Trophoblast cell (in vitro differentiated cells and primary cell): ENCODE results near the gene SZRD1.
A peak's percentile ranks its signal among the peaks of the same experiment; 100 is the strongest.

Experiments
- DNase-seq, 2 donors: peaks; one replicate each; pipeline ENCODE4 v3.0.0-alpha.2; 2016
- H2AFZ ChIP-seq: 2 replicates; pipeline ENCODE4 v1.6.1; 2013; ENCODE audit warnings: low read length, moderate library complexity, mild to moderate bottlenecking; ENCODE audit not compliant: insufficient read depth, poor library complexity
- H2AK5ac ChIP-seq: 2 replicates; pipeline ENCODE4 v1.6.1; 2013; ENCODE audit warnings: mild to moderate bottlenecking, low read length
- H2BK120ac ChIP-seq: 2 replicates; pipeline ENCODE4 v1.6.1; 2013; ENCODE audit warnings: low read length, mild to moderate bottlenecking, moderate library complexity; ENCODE audit not compliant: insufficient read depth, poor library complexity
- H2BK12ac ChIP-seq: 2 replicates; pipeline ENCODE4 v1.6.1; 2013; ENCODE audit warnings: mild to moderate bottlenecking, low read length, moderate library complexity
- H2BK5ac ChIP-seq: 2 replicates; pipeline ENCODE4 v1.6.1; 2013; ENCODE audit warnings: low read length, low read depth, moderate library complexity, mild to moderate bottlenecking; ENCODE audit not compliant: poor library complexity
- H3K14ac ChIP-seq: 2 replicates; pipeline ENCODE4 v1.6.1; 2013; ENCODE audit warnings: mild to moderate bottlenecking, low read length
- H3K18ac ChIP-seq: 2 replicates; pipeline ENCODE4 v1.6.1; 2013; ENCODE audit warnings: mild to moderate bottlenecking, low read length
- H3K23ac ChIP-seq: 2 replicates; pipeline ENCODE4 v1.6.1; 2013; ENCODE audit warnings: low read length
- H3K27ac ChIP-seq: 2 replicates; pipeline ENCODE4 v1.5.1; 2013; ENCODE audit warnings: low read depth, mild to moderate bottlenecking, inconsistent platforms, low read length, moderate library complexity
- H3K27me3 ChIP-seq: 2 replicates; pipeline ENCODE4 v1.6.1; 2013; ENCODE audit warnings: inconsistent platforms, mild to moderate bottlenecking, low read length, moderate library complexity; ENCODE audit not compliant: insufficient read depth
- H3K36me3 ChIP-seq, 2 experiments: 1 replicate in 1 of 2; 2 replicates in 1 of 2; pipeline ENCODE4 v1.6.1; 2013; ENCODE audit warnings: low read length in 2 of 2, mild to moderate bottlenecking in 2 of 2, moderate library complexity in 1 of 2; ENCODE audit not compliant: insufficient read depth in 2 of 2, control insufficient read depth in 1 of 2
- H3K4ac ChIP-seq: 2 replicates; pipeline ENCODE4 v1.6.1; 2013; ENCODE audit warnings: low read depth, mild to moderate bottlenecking, low read length, moderate library complexity
- H3K4me1 ChIP-seq, 2 experiments: 1 replicate in 1 of 2; 2 replicates in 1 of 2; pipeline ENCODE4 v1.6.1; 2013; ENCODE audit warnings: low read length in 2 of 2, mild to moderate bottlenecking in 2 of 2, moderate library complexity in 1 of 2; ENCODE audit not compliant: insufficient read depth in 2 of 2, control insufficient read depth in 1 of 2
- H3K4me2 ChIP-seq: 2 replicates; pipeline ENCODE4 v1.6.1; 2013; ENCODE audit warnings: inconsistent platforms, mild to moderate bottlenecking, low read length, moderate library complexity
- H3K4me3 ChIP-seq: 2 replicates; pipeline ENCODE4 v1.5.1; 2013; ENCODE audit warnings: mild to moderate bottlenecking, low read depth, low read length, inconsistent platforms
- H3K79me1 ChIP-seq: one replicate; pipeline ENCODE4 v1.6.1; 2013; ENCODE audit warnings: low read length
- H3K79me2 ChIP-seq: 2 replicates; pipeline ENCODE4 v1.6.1; 2013; ENCODE audit warnings: low read length, mild to moderate bottlenecking; ENCODE audit not compliant: control insufficient read depth, insufficient read depth, poor library complexity
- H3K9ac ChIP-seq: 2 replicates; pipeline ENCODE4 v1.6.1; 2013; ENCODE audit warnings: mild to moderate bottlenecking, low read length
- H3K9me3 ChIP-seq: 2 replicates; pipeline ENCODE4 v1.6.1; 2013; ENCODE audit warnings: low read depth, mild to moderate bottlenecking, control low read depth, inconsistent platforms, low read length; ENCODE audit not compliant: insufficient read depth
- H4K12ac ChIP-seq: 2 replicates; pipeline ENCODE4 v1.6.1; 2013; ENCODE audit warnings: low read depth, mild to moderate bottlenecking, low read length, moderate library complexity
- H4K8ac ChIP-seq: 2 replicates; pipeline ENCODE4 v1.6.1; 2013; ENCODE audit warnings: low read depth, mild to moderate bottlenecking, low read length, moderate library complexity
- H4K91ac ChIP-seq: one replicate; pipeline ENCODE4 v1.6.1; 2013; ENCODE audit warnings: low read depth, mild to moderate bottlenecking, low read length, moderate library complexity
- WGBS: extraction: QIAGEN DNeasy Blood & Tissue Kit; methylation state at CpG from one replicate; pipeline ENCODE4 v1.1.7; 2013; ENCODE audit warnings: missing lambda C conversion rate; ENCODE audit not compliant: insufficient read length, insufficient coverage; ENCODE audit errors: extremely low coverage; 5-methylcytosine and 5-hydroxymethylcytosine counted together

Gene SZRD1

GRCh38 chr1:16383888-16384287, 16.8 kb downstream of the SZRD1 start:
- H2BK120ac ChIP-seq: no peak overlapping the region
- H3K9me3 ChIP-seq: peaks cover 2% of the 10 kb centered on the region
- H2AFZ ChIP-seq: no peak overlapping the region
- H3K4me3 ChIP-seq: no peak overlapping the region
- H3K36me3 ChIP-seq: peaks cover 0 to 5% of the 10 kb centered on the region in 2 experiments
- no peaks in the 10 kb centered on the region for H3K27me3 ChIP-seq
- WGBS: no CpG with 5 or more reads among the region's 5 CpGs
- H3K79me1 ChIP-seq: no peaks in the 10 kb centered on the region
- no peak overlapping the region for H3K18ac ChIP-seq
- no peak overlapping the region for H3K9ac ChIP-seq
- no peak overlapping the region for H2AK5ac ChIP-seq
- no peak overlapping the region for H2BK12ac ChIP-seq
- no peak overlapping the region for H4K12ac ChIP-seq
- H3K14ac ChIP-seq: no peak overlapping the region
- no peak overlapping the region for H4K8ac ChIP-seq
- H3K4me1 ChIP-seq: peaks cover under 1 to 5% of the 10 kb centered on the region in 2 experiments
- no peak overlapping the region for H2BK5ac ChIP-seq
- no peak overlapping the region for H3K23ac ChIP-seq
- no peak for DNase-seq
- peaks cover 8% of the 10 kb centered on the region for H3K79me2 ChIP-seq
- no peak overlapping the region for H4K91ac ChIP-seq
- no peak overlapping the region for H3K4me2 ChIP-seq
- peak overlapping the region; percentile 47 for H3K4ac ChIP-seq
- H3K27ac ChIP-seq: no peak overlapping the region

GRCh38 chr1:16385659-16386453, 18.8 kb downstream of the SZRD1 start:
- H2BK12ac ChIP-seq: no peak overlapping the region
- DNase-seq: no peak
- no peak overlapping the region for H2AFZ ChIP-seq
- H4K91ac ChIP-seq: no peak overlapping the region
- H4K8ac ChIP-seq: no peak overlapping the region
- peaks cover 0 to 10% of the 10 kb centered on the region in 2 experiments for H3K4me1 ChIP-seq
- H3K14ac ChIP-seq: no peak overlapping the region
- no peak overlapping the region for H3K18ac ChIP-seq
- no peak overlapping the region for H3K4me3 ChIP-seq
- no peak overlapping the region for H4K12ac ChIP-seq
- H2AK5ac ChIP-seq: no peak overlapping the region
- no peaks in the 10 kb centered on the region for H3K79me1 ChIP-seq
- no peaks in the 10 kb centered on the region for H3K27me3 ChIP-seq
- peaks cover 6% of the 10 kb centered on the region for H3K79me2 ChIP-seq
- H3K9ac ChIP-seq: no peak overlapping the region
- H3K27ac ChIP-seq: no peak overlapping the region
- WGBS: no CpG with 5 or more reads among the region's 9 CpGs
- no peak overlapping the region for H2BK5ac ChIP-seq
- H2BK120ac ChIP-seq: no peak overlapping the region
- peak overlapping the region; percentile 1 for H3K4ac ChIP-seq
- peaks cover 0 to 5% of the 10 kb centered on the region in 2 experiments for H3K36me3 ChIP-seq
- peaks cover 2% of the 10 kb centered on the region for H3K9me3 ChIP-seq
- H3K23ac ChIP-seq: no peak overlapping the region
- H3K4me2 ChIP-seq: no peak overlapping the region

- Histone ChIP-seq H3K23ac (no peak overlapping the region), H3K4ac (peak overlapping the region; percentile 1), H3K36me3 (peaks cover 0 to 5% of the 10 kb centered on the region in 2 experiments), H2AFZ (no peak overlapping the region), H3K27ac (no peak overlapping the region), H4K8ac (no peak overlapping the region), H4K12ac (no peak overlapping the region), H2BK120ac (no peak overlapping the region), H3K79me2 (peaks cover 8% of the 10 kb centered on the region), H3K4me3 (no peak overlapping the region), H3K18ac (no peak overlapping the region), H3K27me3 (no peaks in the 10 kb centered on the region), H2BK5ac (no peak overlapping the region), H3K9me3 (peaks cover 2% of the 10 kb centered on the region), H3K9ac (no peak overlapping the region), H2AK5ac (no peak overlapping the region), H4K91ac (no peak overlapping the region), H2BK12ac (no peak overlapping the region), H3K14ac (no peak overlapping the region), H3K4me1 (peaks cover 2 to 10% of the 10 kb centered on the region in 2 experiments), H3K4me2 (no peak overlapping the region), H3K79me1 (no peaks in the 10 kb centered on the region)
- DNase-seq: no peak
- WGBS: no CpG with 5 or more reads among the region's 5 CpGs
Measured at GRCh38 chr1:16386454-16387113, 19.5 kb downstream of the SZRD1 start.

- no peak overlapping the region for H3K9ac ChIP-seq
- H3K14ac ChIP-seq: no peak overlapping the region
- H2BK12ac ChIP-seq: no peak overlapping the region
- no peak overlapping the region for H2BK5ac ChIP-seq
- H3K79me2 ChIP-seq: peaks cover 11% of the 10 kb centered on the region
- no peaks in the 10 kb centered on the region for H3K27me3 ChIP-seq
- H2AFZ ChIP-seq: no peak overlapping the region
- H4K91ac ChIP-seq: no peak overlapping the region
- peaks cover 0 to 7% of the 10 kb centered on the region in 2 experiments for H3K36me3 ChIP-seq
- no peak overlapping the region for H3K27ac ChIP-seq
- no peak for DNase-seq
- H3K18ac ChIP-seq: no peak overlapping the region
- peaks cover 2% of the 10 kb centered on the region for H3K9me3 ChIP-seq
- H4K12ac ChIP-seq: no peak overlapping the region
- WGBS: no CpG with 5 or more reads among the region's 14 CpGs
- no peak overlapping the region for H2BK120ac ChIP-seq
- H2AK5ac ChIP-seq: no peak overlapping the region
- no peak overlapping the region for H4K8ac ChIP-seq
- peaks cover 2 to 10% of the 10 kb centered on the region in 2 experiments for H3K4me1 ChIP-seq
- no peak overlapping the region for H3K4me3 ChIP-seq
- no peaks in the 10 kb centered on the region for H3K79me1 ChIP-seq
- peak overlapping the region; percentile 53 for H3K4ac ChIP-seq
- no peak overlapping the region for H3K4me2 ChIP-seq
- no peak overlapping the region for H3K23ac ChIP-seq
Measured at GRCh38 chr1:16387201-16388188, 20.5 kb downstream of the SZRD1 start.
